ENCODE results near the gene SIN3A. TPM values are rescaled to one million over a fixed set of nuclear protein-coding genes. Genes with fewer than 3 reads are reported as not detected.
A peak's percentile ranks its signal among the peaks of the same experiment; 100 is the strongest.

Gene SIN3A
- total and polyA plus RNA-seq, 2 experiments from 2014 or later, result 24.3 to 73.0 TPM

GRCh38 chr15:75455424-75455981 is 4.0 kb upstream of the SIN3A start:
- Mint-ChIP-seq H3K36me3 (ENCODE audit: low read depth) (no peaks in the 10 kb centered on the region; the same call in 2 of the 3 replicates), H3K9me3 (no peaks in the 10 kb centered on the region; the same call in 2 of the 3 replicates), H3K27me3 (ENCODE audit: insufficient read depth, low read depth, poor library complexity) (peaks cover 25% of the 10 kb centered on the region), H3K4me1 (peaks cover 10% of the 10 kb centered on the region; the same call in 2 of the 3 replicates), H3K4me3 (peak overlapping the region; percentile 96), H3K27ac (peak overlapping the region; percentile 94)
- H4K20me1 ChIP-seq (replicated peaks; ENCODE audit: insufficient read depth), result no peaks in the 10 kb centered on the region
- H3K4me3 ChIP-seq, result peak overlapping the region; percentile 92
- H3K4me1 ChIP-seq (ENCODE audit: insufficient read depth), result 0 out of 2 replicates have a peak, but pooled peaks cover 8% of the 10 kb centered on the region
- peak overlapping the region; percentile 87; the same call in 1 of the 2 replicates for H2AFZ ChIP-seq
- peak overlapping the region; percentile 94 for H3K27ac ChIP-seq (ENCODE audit: low read depth)
- peaks cover 12% of the 10 kb centered on the region for H3K79me2 ChIP-seq (replicated peaks; ENCODE audit: insufficient read depth)
- no peaks in the 10 kb centered on the region for H3K27me3 ChIP-seq (ENCODE audit: insufficient read depth)
- DNase-seq (ENCODE audit: low spot score) (peak; percentile 96), ATAC-seq (peak; percentile 5)
- H3K9me2 ChIP-seq (ENCODE audit: insufficient read depth), result no peaks in the 10 kb centered on the region
- TF ChIP-seq POLR2AphosphoS5 (IDR thresholded peaks at IDR 0.05; ENCODE audit: low read depth) (peak; percentile 71), CTCF (conservative IDR thresholded peaks at IDR 0.05; ENCODE audit: low read depth in 2 of 2) (no peak)
- H3K4me2 ChIP-seq, result peak overlapping the region; percentile 86
- H3F3A ChIP-seq (replicated peaks; ENCODE audit: low read depth), result peaks cover 17% of the 10 kb centered on the region
- no peaks in the 10 kb centered on the region for H3K36me3 ChIP-seq (ENCODE audit: insufficient read depth)

- Histone ChIP-seq H2AFZ (no peak overlapping the region), H3K27ac (ENCODE audit: low read depth) (peak overlapping the region; percentile 94), H3K4me2 (peak overlapping the region; percentile 86), H3K27me3 (ENCODE audit: insufficient read depth) (no peaks in the 10 kb centered on the region), H3F3A (replicated peaks; ENCODE audit: low read depth) (peaks cover 17% of the 10 kb centered on the region), H3K9me2 (ENCODE audit: insufficient read depth) (no peaks in the 10 kb centered on the region), H3K79me2 (replicated peaks; ENCODE audit: insufficient read depth) (peaks cover 20% of the 10 kb centered on the region), H3K4me1 (ENCODE audit: insufficient read depth) (peaks cover 10% of the 10 kb centered on the region), H3K4me3 (peak overlapping the region; percentile 92), H4K20me1 (replicated peaks; ENCODE audit: insufficient read depth) (peaks cover 2% of the 10 kb centered on the region), H3K36me3 (ENCODE audit: insufficient read depth) (no peaks in the 10 kb centered on the region)
- Mint-ChIP-seq H3K4me3 (peak overlapping the region; percentile 96), H3K27ac (peak overlapping the region; percentile 94), H3K9me3 (no peaks in the 10 kb centered on the region; the same call in 2 of the 3 replicates), H3K4me1 (peaks cover 14% of the 10 kb centered on the region; the same call in 2 of the 3 replicates), H3K36me3 (ENCODE audit: low read depth) (no peaks in the 10 kb centered on the region; the same call in 2 of the 3 replicates), H3K27me3 (ENCODE audit: insufficient read depth, low read depth, poor library complexity) (peaks cover 28% of the 10 kb centered on the region)
- peak; percentile 68 for DNase-seq (ENCODE audit: low spot score)
- no peak for ATAC-seq
- no peak for TF ChIP-seq ZNF331 (CRISPR knock-in tag; IDR thresholded peaks at IDR 0.05; ENCODE audit: low read depth)
- TF ChIP-seq STAT1 (IDR thresholded peaks at IDR 0.05; ENCODE audit: unreplicated experiment), result no peak
Measured at GRCh38 chr15:75454471-75455378, 3.2 kb upstream of the SIN3A start.

Measured in GM23338 (cell line).